ENCODE data around the gene XXYLT1.

DNA sequence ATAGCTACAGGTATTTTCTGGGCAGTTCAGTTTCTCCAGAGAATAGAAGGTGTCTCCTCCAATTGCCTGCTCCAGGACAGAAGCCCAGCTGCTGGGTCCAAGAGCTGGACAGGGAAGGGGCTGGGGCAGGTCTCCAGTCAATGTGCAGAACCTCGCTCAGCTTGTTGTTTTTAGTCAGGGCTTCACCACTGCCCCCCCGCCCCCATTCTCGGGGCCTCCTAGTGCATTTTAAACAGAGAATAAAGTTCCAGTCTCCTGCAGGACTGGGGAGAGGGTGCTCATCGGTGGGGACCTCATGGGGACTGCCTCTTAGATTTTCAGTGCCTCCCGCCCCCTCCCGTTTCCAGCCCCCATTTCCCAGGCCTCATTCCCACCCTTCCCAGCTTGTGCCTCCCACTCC is 216.6 kb downstream of the XXYLT1 start:
- TF ChIP-seq, protein P1, sequence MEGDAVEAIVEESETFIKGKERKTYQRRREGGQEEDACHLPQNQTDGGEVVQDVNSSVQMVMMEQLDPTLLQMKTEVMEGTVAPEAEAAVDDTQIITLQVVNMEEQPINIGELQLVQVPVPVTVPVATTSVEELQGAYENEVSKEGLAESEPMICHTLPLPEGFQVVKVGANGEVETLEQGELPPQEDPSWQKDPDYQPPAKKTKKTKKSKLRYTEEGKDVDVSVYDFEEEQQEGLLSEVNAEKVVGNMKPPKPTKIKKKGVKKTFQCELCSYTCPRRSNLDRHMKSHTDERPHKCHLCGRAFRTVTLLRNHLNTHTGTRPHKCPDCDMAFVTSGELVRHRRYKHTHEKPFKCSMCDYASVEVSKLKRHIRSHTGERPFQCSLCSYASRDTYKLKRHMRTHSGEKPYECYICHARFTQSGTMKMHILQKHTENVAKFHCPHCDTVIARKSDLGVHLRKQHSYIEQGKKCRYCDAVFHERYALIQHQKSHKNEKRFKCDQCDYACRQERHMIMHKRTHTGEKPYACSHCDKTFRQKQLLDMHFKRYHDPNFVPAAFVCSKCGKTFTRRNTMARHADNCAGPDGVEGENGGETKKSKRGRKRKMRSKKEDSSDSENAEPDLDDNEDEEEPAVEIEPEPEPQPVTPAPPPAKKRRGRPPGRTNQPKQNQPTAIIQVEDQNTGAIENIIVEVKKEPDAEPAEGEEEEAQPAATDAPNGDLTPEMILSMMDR (IDR thresholded peaks at IDR 0.05 in 2 of 3, conservative IDR thresholded peaks at IDR 0.05 in 1 of 3; ENCODE audit: borderline replicate concordance in 1 of 3, insufficient read depth in 1 of 3, low read depth in 2 of 3, low read length in 2 of 3): no peak
- TF ChIP-seq EZH2 (IDR thresholded peaks at IDR 0.05) (no peak), POLR2A (IDR thresholded peaks at IDR 0.05; ENCODE audit: borderline replicate concordance, extremely low read depth, insufficient read depth, insufficient read length) (no peak), RAD21 (IDR thresholded peaks at IDR 0.05; ENCODE audit: low read depth) (no peak), JUND (IDR thresholded peaks at IDR 0.05) (no peak)
- TF ChIP-seq, protein P2, sequence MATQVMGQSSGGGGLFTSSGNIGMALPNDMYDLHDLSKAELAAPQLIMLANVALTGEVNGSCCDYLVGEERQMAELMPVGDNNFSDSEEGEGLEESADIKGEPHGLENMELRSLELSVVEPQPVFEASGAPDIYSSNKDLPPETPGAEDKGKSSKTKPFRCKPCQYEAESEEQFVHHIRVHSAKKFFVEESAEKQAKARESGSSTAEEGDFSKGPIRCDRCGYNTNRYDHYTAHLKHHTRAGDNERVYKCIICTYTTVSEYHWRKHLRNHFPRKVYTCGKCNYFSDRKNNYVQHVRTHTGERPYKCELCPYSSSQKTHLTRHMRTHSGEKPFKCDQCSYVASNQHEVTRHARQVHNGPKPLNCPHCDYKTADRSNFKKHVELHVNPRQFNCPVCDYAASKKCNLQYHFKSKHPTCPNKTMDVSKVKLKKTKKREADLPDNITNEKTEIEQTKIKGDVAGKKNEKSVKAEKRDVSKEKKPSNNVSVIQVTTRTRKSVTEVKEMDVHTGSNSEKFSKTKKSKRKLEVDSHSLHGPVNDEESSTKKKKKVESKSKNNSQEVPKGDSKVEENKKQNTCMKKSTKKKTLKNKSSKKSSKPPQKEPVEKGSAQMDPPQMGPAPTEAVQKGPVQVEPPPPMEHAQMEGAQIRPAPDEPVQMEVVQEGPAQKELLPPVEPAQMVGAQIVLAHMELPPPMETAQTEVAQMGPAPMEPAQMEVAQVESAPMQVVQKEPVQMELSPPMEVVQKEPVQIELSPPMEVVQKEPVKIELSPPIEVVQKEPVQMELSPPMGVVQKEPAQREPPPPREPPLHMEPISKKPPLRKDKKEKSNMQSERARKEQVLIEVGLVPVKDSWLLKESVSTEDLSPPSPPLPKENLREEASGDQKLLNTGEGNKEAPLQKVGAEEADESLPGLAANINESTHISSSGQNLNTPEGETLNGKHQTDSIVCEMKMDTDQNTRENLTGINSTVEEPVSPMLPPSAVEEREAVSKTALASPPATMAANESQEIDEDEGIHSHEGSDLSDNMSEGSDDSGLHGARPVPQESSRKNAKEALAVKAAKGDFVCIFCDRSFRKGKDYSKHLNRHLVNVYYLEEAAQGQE (IDR thresholded peaks at IDR 0.05; ENCODE audit: low read depth): no peak

Measured in HCT116 (cell line).